NCI-H1092 (cell line): ENCODE results near the gene KRTAP10-2.
A peak's percentile ranks its signal among the peaks of the same experiment; 100 is the strongest.
"Not testable (repeated sequence)": the region's sequence is repeated elsewhere in the genome, so short reads cannot be mapped to it uniquely, and the experiment has no call there.

Experiments used
- DNase-seq: peaks from one replicate; lab custom pipeline; 2025; lab: John Stamatoyannopoulos, UW

The KRTAP10-2 gene

GRCh38 chr21:44583089-44583799, 31.9 kb upstream of the KRTAP10-2 start:
- no peak for DNase-seq

DNA sequence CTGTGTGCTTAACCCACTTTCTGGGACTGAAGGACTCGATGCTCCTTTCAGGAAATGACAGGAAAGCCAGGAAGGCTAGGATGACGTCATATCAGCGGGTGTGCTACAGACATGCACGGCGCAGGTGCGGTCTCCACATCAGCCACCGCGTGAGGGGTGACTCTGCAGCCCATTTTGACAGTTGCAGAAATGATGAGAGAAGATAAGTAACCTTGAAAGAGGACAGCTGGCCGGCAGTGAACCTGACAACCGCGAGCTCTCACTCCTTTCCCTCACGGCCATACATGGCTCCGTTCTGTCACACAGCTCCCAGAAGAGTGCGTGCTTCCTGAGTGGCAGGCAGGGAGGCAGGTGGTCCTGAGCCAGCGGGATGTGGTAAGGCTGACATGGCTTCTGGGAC, 30.8 kb upstream of the KRTAP10-2 start:
- no peak for DNase-seq

DNA sequence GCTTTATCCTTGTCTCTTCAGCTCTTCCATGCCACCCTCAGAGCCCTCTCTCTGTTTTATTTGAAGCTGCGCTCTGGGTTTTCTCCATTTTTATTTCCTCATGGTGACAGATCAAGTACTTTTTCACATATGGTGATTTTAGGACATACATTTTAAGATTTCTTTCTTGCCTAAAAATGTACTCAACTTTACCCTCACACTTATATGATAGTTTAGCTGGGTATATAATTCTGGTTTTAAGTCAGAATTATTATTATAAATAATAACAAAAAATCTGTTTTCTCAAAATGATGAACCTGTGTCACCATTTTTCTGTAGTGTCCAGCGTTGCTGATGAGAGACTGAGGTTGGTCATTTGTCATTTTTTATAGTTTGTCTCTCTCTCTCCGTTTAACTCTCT, 29.9 kb upstream of the KRTAP10-2 start:
- DNase-seq, result no peak

DNA sequence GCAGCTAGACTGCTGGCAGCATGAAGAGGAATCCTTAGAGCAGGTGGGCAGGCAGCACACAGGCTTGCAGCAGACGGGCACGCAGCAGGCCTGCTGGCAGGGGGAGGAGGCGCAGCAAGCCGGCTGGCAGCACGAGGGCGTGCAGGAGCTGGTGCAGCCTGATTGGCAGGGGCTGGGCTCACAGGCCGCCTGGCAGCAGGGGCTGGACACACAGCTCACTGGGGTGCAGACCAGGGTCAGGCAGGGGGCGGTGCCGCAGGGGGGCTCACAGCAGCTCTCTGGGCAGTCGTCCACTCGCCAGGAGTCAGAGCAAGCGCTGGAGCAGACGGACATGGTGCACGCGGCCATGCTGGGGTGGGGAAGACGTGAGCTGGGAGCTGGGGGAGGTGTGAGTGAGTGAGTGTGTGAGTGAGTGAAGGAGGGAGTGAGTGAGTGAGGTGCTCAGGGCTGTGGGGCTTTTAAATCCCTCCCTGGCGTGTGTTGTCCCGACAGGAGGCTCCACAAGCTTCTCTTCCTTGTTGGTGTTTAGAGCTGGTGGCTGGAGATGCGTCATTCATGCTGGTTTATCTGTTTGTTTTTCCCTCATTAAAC, 29.0 kb upstream of the KRTAP10-2 start, which contains the start of gene KRTAP10-5:
KRTAP10-5 (minus strand) TSS at position 374 of the 591 bp plus-strand sequence; CDS start at position 348, 26 bp downstream.
- DNase-seq, result not testable (repeated sequence)

DNA sequence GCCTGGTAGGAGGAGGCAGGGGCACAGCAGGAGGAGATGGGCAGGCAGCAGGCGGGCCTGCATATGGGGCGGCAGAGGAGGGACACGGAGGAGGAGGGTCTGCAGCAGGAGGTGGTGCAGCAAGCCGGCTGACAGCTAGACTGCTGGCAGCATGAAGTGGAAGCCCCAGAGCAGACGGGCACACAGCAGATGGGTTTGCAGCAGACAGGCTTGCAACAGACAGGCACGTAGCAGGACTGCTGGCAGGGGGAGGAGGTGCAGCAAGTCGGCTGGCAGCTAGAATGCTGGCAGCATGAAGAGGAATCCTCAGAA, 28.5 kb upstream of the KRTAP10-2 start:
- no peak for DNase-seq

DNA sequence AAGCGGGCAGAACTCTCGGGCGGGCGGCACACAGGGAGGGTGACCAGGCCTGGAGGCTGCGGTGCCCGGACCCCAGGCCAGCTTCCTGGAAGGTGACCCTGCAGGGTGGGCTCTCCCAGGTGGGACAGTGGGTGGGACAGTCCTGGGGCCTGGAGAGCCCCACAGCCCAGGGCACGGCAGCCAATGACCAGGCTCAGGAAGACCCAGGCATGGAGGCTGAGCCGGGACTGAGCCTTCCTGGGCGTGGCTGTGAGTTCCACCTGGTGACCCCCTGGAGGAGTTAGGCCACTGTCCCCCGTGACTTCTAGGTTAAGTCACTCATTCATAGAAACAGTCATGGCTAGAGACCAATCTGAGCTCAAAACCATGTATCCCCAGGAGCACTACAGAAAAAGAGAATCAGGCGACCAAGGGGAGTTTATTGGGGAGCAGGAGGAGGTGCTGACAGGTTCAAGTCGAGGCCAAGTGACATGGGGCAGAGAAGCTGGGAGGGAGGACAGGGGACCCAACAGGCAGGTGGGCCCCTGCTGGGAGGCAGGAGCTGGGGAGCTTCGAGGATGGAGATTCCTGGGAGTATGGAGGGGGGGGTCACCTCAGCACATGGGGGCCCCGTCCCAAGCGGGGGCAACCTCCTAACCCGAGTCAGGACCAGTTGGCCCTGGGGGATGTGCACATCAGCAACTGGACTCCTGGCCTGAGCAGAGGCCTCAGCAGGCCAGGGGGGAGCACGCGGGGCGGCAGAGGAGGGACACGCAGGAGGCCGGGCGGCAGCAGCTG, 27.9 kb upstream of the KRTAP10-2 start:
- DNase-seq, result no peak

DNA sequence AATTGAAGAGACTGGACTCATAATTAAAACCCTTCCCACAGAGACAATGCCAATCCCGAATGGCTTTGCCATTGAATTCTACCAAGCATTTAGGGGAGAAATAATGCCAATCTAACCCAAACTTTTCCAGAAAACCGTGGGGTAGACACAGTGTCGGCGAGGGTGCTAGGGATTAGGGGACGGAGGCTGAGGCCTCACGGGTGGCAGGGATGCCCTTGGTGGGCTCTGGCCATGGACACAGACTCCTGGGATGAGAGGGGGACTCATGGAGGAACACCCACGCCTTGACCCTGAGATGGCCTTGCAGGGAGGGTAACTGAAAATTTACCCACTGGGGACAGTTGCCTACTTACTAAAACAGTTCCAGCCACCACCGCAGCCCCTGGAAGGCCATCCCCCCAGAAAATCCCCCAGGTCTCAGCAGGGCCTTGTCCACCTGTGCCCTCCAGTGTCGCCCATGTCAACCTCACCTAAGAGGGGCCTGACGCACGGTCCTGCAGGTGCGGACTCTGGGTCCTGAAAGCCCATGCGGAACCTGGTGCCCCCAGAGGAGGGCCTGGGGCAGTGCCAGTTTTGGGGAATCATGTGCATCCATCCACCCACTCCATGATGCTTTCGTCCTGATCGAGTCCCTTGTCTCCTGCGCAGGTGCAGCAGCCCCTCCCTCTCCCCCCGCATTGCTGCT, 27.2 kb upstream of the KRTAP10-2 start:
- DNase-seq, result no peak

DNA sequence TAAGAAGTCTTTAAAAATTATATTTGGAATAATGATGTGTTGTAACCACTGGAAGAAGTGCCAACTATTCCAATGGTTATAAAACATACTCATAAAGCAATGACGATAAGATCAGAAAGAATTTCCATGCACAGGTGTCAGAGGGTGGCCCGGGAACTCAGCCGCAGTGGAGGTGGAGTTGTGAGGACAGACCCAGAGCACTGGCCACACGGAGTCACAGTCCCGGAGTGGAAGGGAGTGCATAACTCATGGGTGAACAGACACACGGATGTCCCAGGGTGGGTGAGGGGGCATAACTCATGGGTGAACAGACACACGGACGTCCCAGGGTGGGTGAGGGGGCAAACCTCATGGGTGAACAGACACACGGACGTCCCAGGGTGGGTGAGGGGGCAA, 24.7 kb upstream of the KRTAP10-2 start:
- DNase-seq, result no peak

- DNase-seq, result no peak
Observed at GRCh38 chr21:44575307-44576024, 24.2 kb upstream of the KRTAP10-2 start.

DNA sequence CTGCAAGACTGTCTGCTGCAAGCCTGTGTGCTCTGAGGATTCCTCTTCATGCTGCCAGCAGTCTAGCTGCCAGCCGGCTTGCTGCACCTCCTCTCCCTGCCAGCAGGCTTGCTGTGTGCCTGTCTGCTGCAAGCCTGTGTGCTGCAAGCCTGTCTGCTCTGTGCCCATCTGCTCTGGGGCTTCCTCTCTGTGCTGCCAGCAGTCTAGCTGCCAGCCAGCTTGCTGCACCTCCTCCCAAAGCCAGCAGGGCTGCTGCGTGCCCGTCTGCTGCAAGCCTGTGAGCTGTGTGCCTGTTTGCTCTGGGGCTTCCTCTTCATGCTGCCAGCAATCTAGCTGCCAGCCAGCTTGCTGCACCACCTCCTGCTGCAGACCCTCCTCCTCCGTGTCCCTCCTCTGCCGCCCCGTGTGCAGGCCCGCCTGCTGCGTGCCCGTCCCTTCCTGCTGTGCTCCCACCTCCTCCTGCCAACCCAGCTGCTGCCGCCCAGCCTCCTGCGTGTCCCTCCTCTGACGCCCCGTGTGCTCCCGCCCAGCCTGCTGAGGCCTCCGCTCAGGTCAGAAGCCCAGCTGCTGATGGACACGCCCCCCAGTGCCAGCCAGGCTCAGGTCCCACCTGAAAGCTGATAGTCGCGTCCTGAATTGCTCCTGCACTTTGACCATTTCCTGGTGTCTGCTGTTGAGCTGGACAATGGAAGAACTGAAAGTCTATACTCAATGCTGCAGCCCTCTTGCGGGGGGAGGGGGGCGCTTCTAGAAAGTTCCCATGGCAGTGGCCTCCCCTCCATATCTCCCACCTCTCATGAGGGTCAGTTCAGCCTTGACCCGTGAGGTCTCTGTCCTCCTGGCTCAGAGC, 23.4 kb upstream of the KRTAP10-2 start:
- no peak for DNase-seq

GRCh38 chr21:44573630-44574456, 22.5 kb upstream of the KRTAP10-2 start, which contains the start of gene KRTAP10-4:
Gene KRTAP10-4 (plus strand): TSS chr21:44573729. CDS start chr21:44573759, 30 bp downstream.
- not testable (repeated sequence) for DNase-seq

DNA sequence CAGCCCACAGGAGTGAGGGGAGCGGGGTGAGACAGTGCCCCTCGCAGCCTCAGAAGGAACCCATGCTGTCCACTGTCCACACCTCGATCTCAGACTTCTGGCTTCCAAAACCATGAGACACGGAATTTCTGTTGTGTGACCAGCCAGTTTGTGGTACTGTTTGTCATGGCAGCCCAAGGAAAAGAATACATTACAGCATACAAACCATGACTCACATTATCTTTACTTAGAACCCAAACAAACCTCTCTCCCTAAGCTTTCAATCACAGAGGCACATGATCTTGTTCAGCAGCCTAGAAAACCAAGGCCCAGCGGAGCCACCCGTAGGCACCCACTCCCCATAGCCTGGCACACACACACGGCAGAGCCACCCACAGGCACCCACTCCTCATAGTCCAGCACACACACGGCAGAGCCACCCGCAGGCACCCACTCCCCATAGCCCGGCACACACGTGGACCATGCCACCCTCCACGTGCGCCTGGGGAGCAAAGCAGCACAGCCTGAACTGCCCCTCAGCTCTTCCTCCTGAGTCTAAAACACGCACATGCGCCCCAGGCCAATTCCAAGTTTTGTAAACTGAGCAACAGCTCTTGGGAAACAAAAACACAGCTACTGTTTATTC, 21.8 kb upstream of the KRTAP10-2 start:
- no peak for DNase-seq

DNA sequence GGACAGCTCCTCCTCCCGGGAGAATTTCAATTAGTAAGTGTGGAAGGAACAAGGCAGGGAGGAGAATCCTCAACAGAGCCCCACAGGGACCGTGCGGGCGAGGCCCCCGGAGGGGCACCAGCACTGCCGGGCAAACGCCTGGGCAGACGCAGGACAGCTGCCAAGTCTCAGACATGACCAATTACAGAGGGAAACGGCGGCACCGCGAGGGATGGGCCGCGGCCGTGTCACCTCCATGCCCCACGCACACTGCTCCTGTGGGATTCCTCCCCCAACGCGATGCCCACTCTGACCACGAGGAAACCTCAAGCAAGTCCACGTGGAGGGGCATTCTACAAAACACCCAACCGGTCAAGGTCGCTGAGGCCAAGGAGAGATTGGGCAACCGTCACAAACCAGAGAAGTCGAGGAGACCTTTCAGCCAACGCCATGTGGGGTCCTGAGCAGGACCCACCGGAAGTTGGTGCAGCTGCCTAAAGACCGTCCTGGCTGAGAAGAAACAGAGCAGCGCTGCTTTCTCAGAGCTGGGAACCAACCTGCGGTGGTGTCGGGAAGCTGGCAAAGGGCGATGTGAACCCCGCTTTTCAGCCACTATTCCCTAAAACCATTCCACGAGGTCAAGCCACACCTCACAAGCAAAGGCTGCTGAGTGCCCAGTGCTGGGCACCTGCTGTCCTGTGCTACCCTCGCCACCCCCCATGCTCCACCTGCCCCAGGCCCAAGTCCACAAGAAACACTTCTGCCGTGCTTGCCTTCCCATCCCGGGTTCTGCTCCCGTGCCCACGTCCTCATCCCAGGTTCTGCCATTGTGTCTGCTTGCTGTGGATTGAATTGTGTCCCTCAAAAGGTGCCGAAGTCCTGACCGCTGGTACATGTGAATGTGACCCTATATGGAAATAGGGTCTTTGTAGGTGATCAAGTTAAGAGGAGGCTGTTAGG, 20.8 kb upstream of the KRTAP10-2 start:
- DNase-seq, result no peak

DNA sequence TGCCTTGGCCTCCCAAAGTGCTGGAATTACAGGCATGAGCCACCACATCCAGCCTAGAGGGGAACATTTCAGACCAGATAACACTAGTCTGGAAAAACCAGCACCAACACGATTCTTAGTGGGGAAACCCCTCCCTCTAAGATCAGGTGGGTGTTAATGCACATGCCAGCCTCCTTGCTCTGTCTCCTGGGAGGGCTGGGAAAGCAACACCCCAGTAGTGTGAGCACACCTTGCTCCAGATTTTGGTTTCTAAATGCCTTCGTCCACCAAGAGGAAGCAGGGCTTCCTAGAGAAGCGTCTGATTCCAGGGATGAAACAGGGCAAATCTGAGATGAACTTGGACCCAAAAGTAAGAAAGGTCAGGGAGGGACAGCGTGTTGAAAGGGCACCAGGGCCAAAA, 20.0 kb upstream of the KRTAP10-2 start:
- DNase-seq, result no peak

GRCh38 chr21:44569861-44570517, 18.7 kb upstream of the KRTAP10-2 start:
- DNase-seq, result no peak

DNA sequence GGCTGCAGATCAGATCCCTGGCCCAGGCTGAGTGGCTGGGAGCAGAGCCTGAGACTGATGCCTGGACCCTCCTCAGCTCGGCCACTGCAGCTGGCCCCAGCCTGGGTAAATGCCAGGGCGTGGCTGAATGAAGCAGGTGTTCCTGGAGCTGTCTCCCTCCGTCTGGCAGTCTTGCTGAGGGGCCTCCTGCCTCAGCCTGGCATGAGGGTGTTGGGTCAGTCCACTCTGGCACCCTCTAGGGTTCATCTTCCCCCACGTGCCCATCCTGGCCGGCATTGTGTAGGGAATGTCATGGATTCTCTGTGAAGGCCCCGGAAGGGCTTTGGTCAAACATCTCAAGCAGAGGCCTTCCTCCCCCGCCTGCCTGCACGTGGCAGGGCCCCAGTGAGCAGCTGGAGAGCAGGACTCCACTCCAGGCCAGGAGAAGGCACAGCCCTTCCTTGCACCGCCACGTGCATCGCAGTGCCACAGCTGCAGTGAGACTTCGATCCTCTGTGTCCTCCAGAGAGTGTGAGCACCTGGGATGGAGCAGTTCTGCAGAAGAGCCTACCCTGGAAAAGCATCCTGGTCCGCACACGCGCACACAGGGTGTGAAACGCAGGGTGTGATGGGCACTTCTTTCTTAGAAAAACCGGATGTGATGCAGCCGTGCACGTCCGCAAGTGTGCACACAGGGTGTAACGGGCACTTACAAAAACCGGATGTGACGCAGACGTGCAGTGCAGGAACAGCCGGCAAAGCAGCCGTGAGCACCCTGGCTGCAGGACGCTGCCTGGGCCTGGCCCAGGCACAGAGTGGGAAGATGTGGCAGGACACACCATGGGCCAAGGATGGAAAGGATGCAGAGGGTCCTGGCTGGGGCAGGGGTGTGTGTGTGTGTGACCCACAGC, 17.6 kb upstream of the KRTAP10-2 start:
- peak; percentile 10 for DNase-seq

GRCh38 chr21:44568261-44568660, 17.0 kb upstream of the KRTAP10-2 start:
- no peak for DNase-seq
